Measurements from ENCODE around the gene MSI2. TPM values are rescaled to one million over a fixed set of nuclear protein-coding genes. Genes with fewer than 3 reads are reported as not detected.

The MSI2 gene
- total RNA-seq (196 and 222 TPM in 2 replicates), polyA plus RNA-seq (16.1 and 25.8 TPM in 2 replicates), polyA minus RNA-seq (67.6 and 102 TPM in 2 replicates)
- 41.0 TPM for total RNA-seq (2013)

DNA sequence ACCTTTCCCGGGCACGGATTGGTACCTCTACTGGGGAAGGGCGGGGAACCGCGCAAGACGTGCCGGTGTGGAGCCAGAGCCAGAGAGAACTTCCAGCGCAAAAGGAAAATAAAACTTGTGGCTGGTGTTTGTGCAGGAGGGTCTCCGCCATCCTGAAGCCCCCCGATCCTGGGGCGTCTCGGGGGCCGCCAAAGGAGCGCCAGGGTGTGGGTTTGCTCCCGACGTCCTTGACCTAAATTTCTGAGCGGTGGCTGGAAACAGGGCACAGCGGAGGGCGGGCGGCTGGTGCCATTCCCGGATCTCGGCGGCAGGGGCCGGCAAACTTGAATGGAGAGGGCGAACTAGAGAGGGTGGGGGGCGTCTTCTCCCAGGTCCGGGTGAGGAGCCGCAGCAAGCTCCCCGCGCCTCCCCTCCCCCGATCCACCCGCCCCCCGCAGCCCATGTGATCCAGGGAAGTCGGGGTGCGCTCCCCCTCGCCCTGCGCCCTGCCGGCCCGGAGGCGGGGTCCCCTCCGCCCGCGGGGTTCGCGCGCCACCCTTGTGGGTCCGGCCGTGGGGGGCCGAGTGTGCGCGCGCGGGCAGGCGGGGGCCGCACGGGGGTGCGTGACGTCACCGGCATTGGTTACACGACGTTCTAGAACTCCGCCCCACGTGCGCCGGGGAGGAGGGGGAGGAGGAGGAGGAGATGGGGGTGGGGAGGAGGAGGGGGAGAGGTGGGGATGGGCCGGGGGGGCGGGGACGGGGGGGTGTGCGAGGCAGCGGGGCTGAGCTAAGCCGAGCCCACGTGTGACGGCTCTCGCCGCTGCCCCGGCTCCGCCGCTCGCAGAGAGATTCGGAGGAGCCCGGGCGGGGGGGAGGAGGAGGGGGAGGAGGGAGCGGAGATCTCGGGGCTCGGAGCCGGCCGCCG lies at the start of gene MSI2:
Gene MSI2 (plus strand): TSS at position 748 of the 906 bp plus-strand sequence. CDS start 220 bp downstream, outside the sequence.
- peak within 1 kb of the TSS; percentile 95 for H3K4me2 ChIP-seq (replicated peaks; ENCODE audit: low read depth, low read length, poor library complexity, severe bottlenecking)
- H3K4me3 Mint-ChIP-seq: peak within 1 kb of the TSS; percentile 92
- H3K4me3 ChIP-seq (ENCODE audit: control extremely low read depth in 1 of 5, extremely low read depth in 1 of 5, insufficient read depth in 1 of 5, low read depth in 2 of 5, low read length in 4 of 5): peak within 1 kb of the TSS; percentile 67 to 97 (median 76)
- H4K20me1 ChIP-seq (ENCODE audit: control insufficient read depth, insufficient read depth, low read length, poor library complexity, severe bottlenecking): no peaks in the 10 kb centered on the region
- ATAC-seq (ENCODE audit: low read depth): peak; percentile 79
- peaks cover 5% of the 10 kb centered on the region for H3K9me3 Mint-ChIP-seq (ENCODE audit: insufficient read depth)
- peak; percentile 94 for DNase-seq
- no peaks in the 10 kb centered on the region for H3K9me3 ChIP-seq (ENCODE audit: control extremely low read depth in 1 of 3, control insufficient read depth in 2 of 3, insufficient read depth in 1 of 3, low read length in 2 of 3)
- H2AFZ ChIP-seq (ENCODE audit: insufficient read depth, low read depth, low read length, poor library complexity, severe bottlenecking): peak within 1 kb of the TSS; percentile 94
- peaks cover 38% of the 10 kb centered on the region for H3K4me1 Mint-ChIP-seq
- POLR2A ChIA-PET: interaction anchor here (0.6 to 1.4 kb wide), 8 partner anchors 29 to 738 kb away, joined by 3 to 9 read pairs (median 4); partner anchors contain the start of gene AKAP1
- intact Hi-C loops (cut with micrococcal nuclease): loop anchor here (1.0 to 10.0 kb wide), 10 partner anchors 29 to 1849 kb away; partner anchors contain the start of genes C17orf67, DGKE, SRSF1 and TRIM37
- H3K9ac ChIP-seq (ENCODE audit: low read length): peak within 1 kb of the TSS; percentile 80
- no peaks in the 10 kb centered on the region for H3K27me3 Mint-ChIP-seq
- WGBS (ENCODE audit: insufficient coverage): under 1% methylated on average over 61 of the region's 88 CpGs
- H3K27ac Mint-ChIP-seq: peak within 1 kb of the TSS; percentile 85
- peak within 1 kb of the TSS; percentile 65 to 66 for H3K27ac ChIP-seq (ENCODE audit: low read length in 2 of 2)
- CTCF ChIA-PET: interaction anchor here (2.5 kb wide), 1 partner anchor 12 kb away, joined by 27 read pairs; no protein-coding TSS in a partner anchor
- peaks cover 34 to 44% of the 10 kb centered on the region in 2 donors for H3K4me1 ChIP-seq (ENCODE audit: control insufficient read depth in 2 of 2, insufficient read depth in 2 of 2, low read length in 2 of 2)
- H3K36me3 ChIP-seq (replicated peaks in 1 of 2; ENCODE audit: control extremely low read depth in 1 of 2, control insufficient read depth in 1 of 2, extremely low read depth in 1 of 2, insufficient read depth in 2 of 2, low read length in 1 of 2): no peaks in the 10 kb centered on the region
- peaks cover 23% of the 10 kb centered on the region for H3K79me2 ChIP-seq (ENCODE audit: control insufficient read depth, insufficient read depth, low read length)
- TF ChIP-seq, protein P1, sequence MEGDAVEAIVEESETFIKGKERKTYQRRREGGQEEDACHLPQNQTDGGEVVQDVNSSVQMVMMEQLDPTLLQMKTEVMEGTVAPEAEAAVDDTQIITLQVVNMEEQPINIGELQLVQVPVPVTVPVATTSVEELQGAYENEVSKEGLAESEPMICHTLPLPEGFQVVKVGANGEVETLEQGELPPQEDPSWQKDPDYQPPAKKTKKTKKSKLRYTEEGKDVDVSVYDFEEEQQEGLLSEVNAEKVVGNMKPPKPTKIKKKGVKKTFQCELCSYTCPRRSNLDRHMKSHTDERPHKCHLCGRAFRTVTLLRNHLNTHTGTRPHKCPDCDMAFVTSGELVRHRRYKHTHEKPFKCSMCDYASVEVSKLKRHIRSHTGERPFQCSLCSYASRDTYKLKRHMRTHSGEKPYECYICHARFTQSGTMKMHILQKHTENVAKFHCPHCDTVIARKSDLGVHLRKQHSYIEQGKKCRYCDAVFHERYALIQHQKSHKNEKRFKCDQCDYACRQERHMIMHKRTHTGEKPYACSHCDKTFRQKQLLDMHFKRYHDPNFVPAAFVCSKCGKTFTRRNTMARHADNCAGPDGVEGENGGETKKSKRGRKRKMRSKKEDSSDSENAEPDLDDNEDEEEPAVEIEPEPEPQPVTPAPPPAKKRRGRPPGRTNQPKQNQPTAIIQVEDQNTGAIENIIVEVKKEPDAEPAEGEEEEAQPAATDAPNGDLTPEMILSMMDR (IDR thresholded peaks at IDR 0.05): no peak
- TF ChIP-seq EZH2 (IDR thresholded peaks at IDR 0.05; ENCODE audit: borderline replicate concordance, insufficient read depth, low read depth, low read length, poor library complexity, severe bottlenecking): no peak
- no peaks in the 10 kb centered on the region for H3K27me3 ChIP-seq (replicated peaks in 1 of 4; ENCODE audit: control extremely low read depth in 1 of 4, control insufficient read depth in 3 of 4, insufficient read depth in 4 of 4, low read length in 3 of 4)

Data from B cell (primary cell).